Esophagus squamous epithelium (tissue), 5 donors: ENCODE results near the gene UBAC2. TPM values are rescaled to one million over a fixed set of nuclear protein-coding genes. Genes with fewer than 3 reads are reported as not detected.

Experiments
- DNase-seq: peaks from one replicate; lab custom pipeline; 2025; lab: John Stamatoyannopoulos, UW
- H3K27ac ChIP-seq, 4 donors: fragments of 200-600 bp; sonication (generic); one replicate each; pipeline ENCODE4 v1.5.1; 2016 to 2019; ENCODE audit warnings: mild to moderate bottlenecking in 1 of 4
- H3K27me3 ChIP-seq, 4 donors: fragments of 200-600 bp; sonication (generic); 1 replicate in 3 of 4; 2 replicates in 1 of 4; pipeline versions ENCODE4 v1.5.1 to v1.6.0; 2017 to 2021; ENCODE audit warnings: antibody characterized with exemption in 1 of 4
- H3K36me3 ChIP-seq, 3 donors: fragments of 200-600 bp; sonication (generic); one replicate each; pipeline ENCODE4 v1.5.1; 2016 to 2019
- H3K4me1 ChIP-seq, 3 donors: fragments of 200-600 bp; sonication (generic); one replicate each; pipeline ENCODE4 v1.5.1; 2017 to 2019
- H3K4me3 ChIP-seq, 4 donors: fragments of 200-600 bp; sonication (generic); 1 replicate in 3 of 4; 2 replicates in 1 of 4; pipeline ENCODE4 v1.5.1; 2016 to 2019; ENCODE audit warnings: mild to moderate bottlenecking in 2 of 4, moderate library complexity in 1 of 4
- H3K9me3 ChIP-seq, 3 donors: fragments of 200-600 bp; sonication (generic); one replicate each; pipeline ENCODE4 v1.5.1; 2016 to 2019
- POLR2A ChIP-seq, 4 donors: fragments of 450-650 bp; IDR thresholded peaks; one replicate each; pipeline ENCODE4 v1.6.1; 2017; ENCODE audit warnings: antibody characterized with exemption in 4 of 4, mild to moderate bottlenecking in 4 of 4, moderate library complexity in 3 of 4
- WGBS, 2 donors: methylation state at CpG; one replicate each; pipeline ENCODE4 v1.1.5; 2018; 5-methylcytosine and 5-hydroxymethylcytosine counted together
- intact Hi-C: fragments of 100-400 bp; cut with DNase I; formaldehyde crosslinking; loops from one replicate; pipeline ENCODE4 v1.15.0; 2022
- total RNA-seq, 4 donors: library from RNA; depleted of rRNA; stranded (reverse); fragments of >200 nt; gene quantifications; one replicate each; pipeline ENCODE4 v1.1.0, GENCODE V29; 2016
- TF ChIP-seq, protein P1 (sequence below), 6 experiments: fragments of 450-650 bp in 4 of 6; fragments of 200-600 bp in 2 of 6; sonication (generic) in 2 of 6; IDR thresholded peaks; one replicate each; pipeline ENCODE4 v1.5.1; 2016 to 2019; ENCODE audit warnings: antibody characterized with exemption in 6 of 6, mild to moderate bottlenecking in 4 of 6, moderate library complexity in 4 of 6
- donor health status: DM: yes; HTN: yes; CAD: no.

Gene UBAC2
- total RNA-seq, 4 donors from 2014 or later: 60.8 to 84.6 (median 75.0) TPM

- 86 to 93% methylated on average over 3 of the region's 3 CpGs for WGBS, 2 donors
- Histone ChIP-seq H3K27ac (no peak overlapping the region), H3K27me3 (no peaks in the 10 kb centered on the region), H3K4me1 (peaks cover 0 to 9% (median 3%) of the 10 kb centered on the region in 3 donors), H3K36me3 (peaks cover 0 to 31% (median 4%) of the 10 kb centered on the region in 3 donors), H3K4me3 (no peak overlapping the region), H3K9me3 (peaks cover 0 to 7% (median 4%) of the 10 kb centered on the region in 3 donors)
- no peak for DNase-seq
- TF ChIP-seq, protein P1, sequence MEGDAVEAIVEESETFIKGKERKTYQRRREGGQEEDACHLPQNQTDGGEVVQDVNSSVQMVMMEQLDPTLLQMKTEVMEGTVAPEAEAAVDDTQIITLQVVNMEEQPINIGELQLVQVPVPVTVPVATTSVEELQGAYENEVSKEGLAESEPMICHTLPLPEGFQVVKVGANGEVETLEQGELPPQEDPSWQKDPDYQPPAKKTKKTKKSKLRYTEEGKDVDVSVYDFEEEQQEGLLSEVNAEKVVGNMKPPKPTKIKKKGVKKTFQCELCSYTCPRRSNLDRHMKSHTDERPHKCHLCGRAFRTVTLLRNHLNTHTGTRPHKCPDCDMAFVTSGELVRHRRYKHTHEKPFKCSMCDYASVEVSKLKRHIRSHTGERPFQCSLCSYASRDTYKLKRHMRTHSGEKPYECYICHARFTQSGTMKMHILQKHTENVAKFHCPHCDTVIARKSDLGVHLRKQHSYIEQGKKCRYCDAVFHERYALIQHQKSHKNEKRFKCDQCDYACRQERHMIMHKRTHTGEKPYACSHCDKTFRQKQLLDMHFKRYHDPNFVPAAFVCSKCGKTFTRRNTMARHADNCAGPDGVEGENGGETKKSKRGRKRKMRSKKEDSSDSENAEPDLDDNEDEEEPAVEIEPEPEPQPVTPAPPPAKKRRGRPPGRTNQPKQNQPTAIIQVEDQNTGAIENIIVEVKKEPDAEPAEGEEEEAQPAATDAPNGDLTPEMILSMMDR (IDR thresholded peaks at IDR 0.05): no peak
- no peak for TF ChIP-seq POLR2A (IDR thresholded peaks at IDR 0.05)
- intact Hi-C loops: loop anchor here (5.0 kb wide), 1 partner anchor 92 kb away; no protein-coding TSS in a partner anchor
Observed at GRCh38 chr13:99268822-99269221, 68.2 kb downstream of the UBAC2 start.

DNA sequence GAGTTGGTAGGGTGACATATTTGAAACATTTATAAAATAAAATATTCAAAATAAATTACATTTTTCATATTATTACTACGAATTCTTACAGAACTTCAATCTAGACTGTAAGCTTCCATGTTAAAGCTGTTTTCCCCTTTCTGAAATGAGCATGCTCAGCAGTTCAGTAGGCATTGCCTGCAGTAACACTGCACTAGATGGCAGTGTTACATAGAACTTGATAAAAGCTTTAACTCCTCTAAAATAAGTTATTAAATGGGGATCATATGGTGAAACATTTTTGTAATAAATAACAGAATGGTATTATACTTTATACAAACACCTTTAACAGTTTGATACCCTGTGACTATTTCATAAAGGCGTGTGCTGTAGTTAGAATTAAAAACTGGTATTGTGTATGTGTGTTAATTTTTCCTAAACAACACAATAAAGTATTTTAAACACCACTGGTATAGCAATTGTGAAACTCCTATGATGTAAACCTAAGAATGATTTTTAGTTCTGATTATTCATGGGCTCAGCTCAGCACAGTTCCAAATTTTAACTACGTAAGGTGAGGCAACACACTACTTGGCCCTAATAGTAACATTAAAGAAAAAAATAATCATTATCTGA lies 69.1 kb downstream of the UBAC2 start:
- Histone ChIP-seq H3K27ac (peak overlapping the region in 3 of 4 donors; percentile 6 to 41 (median 9)), H3K36me3 (peaks cover 0 to 22% (median 4%) of the 10 kb centered on the region in 3 donors), H3K27me3 (no peaks in the 10 kb centered on the region), H3K4me1 (peaks cover 0 to 2% (median 0%) of the 10 kb centered on the region in 3 donors), H3K4me3 (no peak overlapping the region), H3K9me3 (peaks cover 0 to 7% (median 4%) of the 10 kb centered on the region in 3 donors)
- WGBS, 2 donors: 53 to 60% methylated on average over 3 of the region's 3 CpGs
- no peak for DNase-seq
- TF ChIP-seq, protein P1 (IDR thresholded peaks at IDR 0.05): peak; percentile 48 to 77 (median 70)
- no peak for TF ChIP-seq POLR2A (IDR thresholded peaks at IDR 0.05)
- intact Hi-C loops: loop anchor here (5.0 kb wide), 2 partner anchors 92 to 168 kb away; no protein-coding TSS in a partner anchor

GRCh38 chr13:99270518-99270917 lies 69.9 kb downstream of the UBAC2 start:
- H3K4me1 ChIP-seq: peaks cover 0 to 7% (median 0%) of the 10 kb centered on the region in 3 donors
- no peaks in the 10 kb centered on the region for H3K27me3 ChIP-seq
- peak overlapping the region in 2 of 4 donors; percentile 9 to 41 for H3K27ac ChIP-seq
- TF ChIP-seq POLR2A (IDR thresholded peaks at IDR 0.05): no peak
- TF ChIP-seq, protein P1 (IDR thresholded peaks at IDR 0.05): no peak
- DNase-seq: no peak
- 73 to 81% methylated on average over 2 of the region's 2 CpGs for WGBS, 2 donors
- peaks cover 0 to 7% (median 4%) of the 10 kb centered on the region in 3 donors for H3K9me3 ChIP-seq
- no peak overlapping the region for H3K4me3 ChIP-seq
- intact Hi-C loops: loop anchor here (5.0 kb wide), 1 partner anchor 167 kb away; no protein-coding TSS in a partner anchor
- H3K36me3 ChIP-seq: peaks cover 0 to 17% (median 4%) of the 10 kb centered on the region in 3 donors

DNA sequence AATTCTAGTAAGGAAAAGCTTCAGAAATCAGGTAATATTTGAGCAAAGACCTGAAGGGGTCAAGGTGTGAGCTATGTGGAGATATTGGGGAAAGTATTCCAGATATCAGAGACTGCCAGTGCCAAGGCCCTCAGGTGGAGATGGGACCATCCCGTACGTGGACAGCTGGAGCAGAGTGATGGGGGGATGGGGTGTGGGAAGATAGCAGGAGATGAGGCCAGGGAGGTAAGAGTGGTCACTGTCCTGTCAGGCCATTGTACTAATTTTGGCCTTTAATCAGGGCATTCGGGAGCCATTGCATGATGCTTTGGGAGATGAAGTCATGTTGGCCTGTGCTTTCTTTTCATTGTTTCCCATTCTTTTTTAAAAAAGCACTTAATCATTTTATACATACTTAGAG lies 70.6 kb downstream of the UBAC2 start:
- peak overlapping the region in 3 of 4 donors; percentile 21 to 68 (median 26) for H3K27ac ChIP-seq
- H3K36me3 ChIP-seq: peaks cover 0 to 17% (median 4%) of the 10 kb centered on the region in 3 donors

More for the DNA sequence above, 70.6 kb downstream of the UBAC2 start:
- Histone ChIP-seq H3K27me3 (no peaks in the 10 kb centered on the region), H3K4me3 (no peak overlapping the region), H3K9me3 (peaks cover 0 to 7% (median 4%) of the 10 kb centered on the region in 3 donors), H3K4me1 (peaks cover 0 to 7% (median 0%) of the 10 kb centered on the region in 3 donors)
- WGBS, 2 donors: 78 to 89% methylated on average over 3 of the region's 3 CpGs
- intact Hi-C loops: loop anchor here (5.0 kb wide), 1 partner anchor 166 kb away; no protein-coding TSS in a partner anchor
- DNase-seq: no peak
- TF ChIP-seq POLR2A (IDR thresholded peaks at IDR 0.05): no peak
- TF ChIP-seq, protein P1 (IDR thresholded peaks at IDR 0.05): no peak
